Gastrocnemius medialis (tissue), 4 donors: ENCODE results near the gene SEMA7A. TPM values are rescaled to one million over a fixed set of nuclear protein-coding genes. Genes with fewer than 3 reads are reported as not detected.

Experiments used
- ATAC-seq, 2 donors: fragments of 150-250 bp; one replicate each; pipeline ENCODE4 v1.9.1; 2016
- DNase-seq, 2 donors: peaks; one replicate each; pipeline ENCODE4 v3.0.0-alpha.2; 2019
- H3K27ac ChIP-seq, 4 donors: fragments of 200-600 bp; sonication (generic); 1 replicate in 1 of 4; 2 replicates in 3 of 4; pipeline ENCODE4 v1.5.1; 2016 to 2018; ENCODE audit warnings: mild to moderate bottlenecking in 2 of 4, moderate library complexity in 1 of 4
- H3K27me3 ChIP-seq, 3 donors: fragments of 200-600 bp; sonication (generic) in 2 of 3; 1 replicate in 1 of 3; 2 replicates in 2 of 3; pipeline versions ENCODE4 v1.5.1 to v1.6.0; 2016 to 2019; ENCODE audit warnings: mild to moderate bottlenecking in 1 of 3, moderate library complexity in 1 of 3
- H3K36me3 ChIP-seq, 2 donors: fragments of 200-600 bp; sonication (generic) in 1 of 2; one replicate each; pipeline ENCODE4 v1.5.1; 2017 to 2018
- H3K4me1 ChIP-seq, 2 donors: fragments of 200-600 bp; sonication (generic) in 1 of 2; one replicate each; pipeline ENCODE4 v1.5.1; 2016 to 2017; ENCODE audit warnings: mild to moderate bottlenecking in 2 of 2
- H3K4me3 ChIP-seq, 4 donors: fragments of 200-600 bp; sonication (generic) in 3 of 4; 1 replicate in 1 of 4; 2 replicates in 3 of 4; pipeline ENCODE4 v1.5.1; 2016 to 2019; ENCODE audit warnings: mild to moderate bottlenecking in 2 of 4
- H3K9me3 ChIP-seq, 3 donors: fragments of 200-600 bp; sonication (generic) in 2 of 3; 1 replicate in 1 of 3; 2 replicates in 2 of 3; pipeline ENCODE4 v1.5.1; 2016 to 2019
- CTCF ChIP-seq, 5 experiments: fragments of 450-650 bp in 3 of 5; fragments of 200-600 bp in 2 of 5; sonication (generic) in 2 of 5; IDR thresholded peaks in 4 of 5; conservative IDR thresholded peaks in 1 of 5; 1 replicate in 4 of 5; 2 replicates in 1 of 5; pipeline ENCODE4 v1.5.1; 2016 to 2019; ENCODE audit warnings: antibody characterized with exemption in 5 of 5, mild to moderate bottlenecking in 3 of 5, moderate library complexity in 3 of 5
- POLR2A ChIP-seq, 2 donors: fragments of 450-650 bp; IDR thresholded peaks; one replicate each; pipeline ENCODE4 v1.6.1; 2017; ENCODE audit warnings: antibody characterized with exemption in 2 of 2, mild to moderate bottlenecking in 2 of 2, moderate library complexity in 2 of 2
- in situ Hi-C, 4 donors: fragments of 200-750 bp; cut with MboI; loops; one replicate each; pipeline versions ENCODE4 v1.15.0 to v1.8.0; 2017; ENCODE audit warnings: low sequenced_read_pairs in 4 of 4
- intact Hi-C: fragments of 100-400 bp; cut with DNase I; formaldehyde crosslinking; loops from one replicate; pipeline ENCODE4 v1.15.1; 2023; ENCODE audit warnings: low total_unique reads
- total RNA-seq, 4 donors: library from RNA; depleted of rRNA; stranded (reverse); fragments of >200 nt; gene quantifications; one replicate each; pipeline versions ENCODE4 v1.1.0 to v1.2.3, GENCODE V29; 2016

Gene SEMA7A
- total RNA-seq, 4 donors from 2014 or later, result 0.51 to 2.7 (median 2.4) TPM

- Histone ChIP-seq H3K27ac (no peak overlapping the region), H3K4me1 (peaks cover 12 to 23% of the 10 kb centered on the region in 2 donors), H3K27me3 (no peaks in the 10 kb centered on the region), H3K36me3 (no peaks in the 10 kb centered on the region), H3K4me3 (no peak overlapping the region), H3K9me3 (no peaks in the 10 kb centered on the region)
- TF ChIP-seq CTCF (IDR thresholded peaks at IDR 0.05 in 4 of 5, conservative IDR thresholded peaks at IDR 0.05 in 1 of 5), result peak; percentile 76 to 91 (median 84)
- no peak for TF ChIP-seq POLR2A (IDR thresholded peaks at IDR 0.05)
- intact Hi-C loops, result loop anchor here (1.0 to 5.0 kb wide), 3 partner anchors 48 to 64 kb away; no protein-coding TSS in a partner anchor
- DNase-seq (peak; percentile 41 to 64), ATAC-seq (peak; percentile 40 to 73)
- in situ Hi-C loops, result loop anchor here in 3 of 4 donors (5.0 kb wide), 3 partner anchors 52 to 62 kb away; no protein-coding TSS in a partner anchor
These were observed 5.1 kb upstream of the SEMA7A start for GRCh38 chr15:74438721-74439316.

GRCh38 chr15:74438206-74438605 lies 4.4 kb upstream of the SEMA7A start:
- TF ChIP-seq POLR2A (IDR thresholded peaks at IDR 0.05) (no peak), CTCF (IDR thresholded peaks at IDR 0.05 in 4 of 5, conservative IDR thresholded peaks at IDR 0.05 in 1 of 5) (no peak)
- in situ Hi-C loops (loop anchor here in 3 of 4 donors (5.0 kb wide), 3 partner anchors 51 to 61 kb away; no protein-coding TSS in a partner anchor), intact Hi-C loops (loop anchor here (1.0 to 5.0 kb wide), 3 partner anchors 49 to 63 kb away; no protein-coding TSS in a partner anchor)
- Histone ChIP-seq H3K27ac (no peak overlapping the region), H3K27me3 (no peaks in the 10 kb centered on the region), H3K9me3 (no peaks in the 10 kb centered on the region), H3K4me1 (peaks cover 12 to 17% of the 10 kb centered on the region in 2 donors), H3K36me3 (no peaks in the 10 kb centered on the region), H3K4me3 (no peak overlapping the region)
- no peak for DNase-seq
- no peak for ATAC-seq

- no peak for DNase-seq
- Histone ChIP-seq H3K27ac (peak overlapping the region; percentile 50 to 73 (median 68)), H3K27me3 (peaks cover 0 to 18% (median 7%) of the 10 kb centered on the region in 3 donors), H3K36me3 (no peaks in the 10 kb centered on the region), H3K4me1 (peaks cover 0 to 9% of the 10 kb centered on the region in 2 donors), H3K4me3 (peak overlapping the region; percentile 61 to 84 (median 72)), H3K9me3 (no peaks in the 10 kb centered on the region)
- intact Hi-C loops (loop anchor here (5.0 kb wide), 2 partner anchors 38 to 53 kb away; no protein-coding TSS in a partner anchor), in situ Hi-C loops (loop anchor here in 3 of 4 donors (5.0 kb wide), 3 partner anchors 47 to 57 kb away; no protein-coding TSS in a partner anchor)
- TF ChIP-seq CTCF (IDR thresholded peaks at IDR 0.05 in 4 of 5, conservative IDR thresholded peaks at IDR 0.05 in 1 of 5) (no peak), POLR2A (IDR thresholded peaks at IDR 0.05) (no peak)
- ATAC-seq, result peak in 1 of 2 donors; percentile 9
These were observed 742 bp upstream of the SEMA7A start for GRCh38 chr15:74434263-74435136.

- Histone ChIP-seq H3K4me3 (peak overlapping the region; percentile 61 to 84 (median 72)), H3K27ac (peak overlapping the region; percentile 50 to 73 (median 68)), H3K27me3 (peaks cover 0 to 18% (median 7%) of the 10 kb centered on the region in 3 donors), H3K36me3 (no peaks in the 10 kb centered on the region), H3K9me3 (no peaks in the 10 kb centered on the region), H3K4me1 (peaks cover 0 to 9% of the 10 kb centered on the region in 2 donors)
- no peak for ATAC-seq
- TF ChIP-seq CTCF (IDR thresholded peaks at IDR 0.05 in 4 of 5, conservative IDR thresholded peaks at IDR 0.05 in 1 of 5) (no peak), POLR2A (IDR thresholded peaks at IDR 0.05) (no peak)
- intact Hi-C loops (loop anchor here (5.0 kb wide), 1 partner anchor 39 kb away; no protein-coding TSS in a partner anchor), in situ Hi-C loops (no loop called here)
- no peak for DNase-seq
These were observed 678 bp downstream of the SEMA7A start for GRCh38 chr15:74432968-74433591.
